Esophagus mucosa (tissue), 1 donor: Measurements from ENCODE around the gene TAAR5. TPM values are rescaled to one million over a fixed set of nuclear protein-coding genes. Genes with fewer than 3 reads are reported as not detected.
"Not testable (repeated sequence)": the region's sequence is repeated elsewhere in the genome, so short reads cannot be mapped to it uniquely, and the experiment has no call there.

Experiments
- ATAC-seq: fragments of 200-7000 bp; cut with Tn5 transposase; one replicate; pipeline ENCODE4 v1.9.1; 2020
- total RNA-seq: library from RNA; stranded (reverse); gene quantifications from one replicate; pipeline ENCODE4 v1.2.4, GENCODE V29; 2023
- donor health status: DM: yes; HTN: yes; CAD: no.

TAAR5 gene
- total RNA-seq, 1 donor from 2014 or later = not detected

GRCh38 chr6:132570221-132570777 lies 19.2 kb downstream of the TAAR5 start, which contains the start of gene TAAR6:
TAAR6 (plus strand) TSS chr6:132570322; CDS start chr6:132570322, 0 bp downstream.
- ATAC-seq = no peak

GRCh38 chr6:132569170-132569569 lies 20.4 kb downstream of the TAAR5 start:
- no peak for ATAC-seq

DNA sequence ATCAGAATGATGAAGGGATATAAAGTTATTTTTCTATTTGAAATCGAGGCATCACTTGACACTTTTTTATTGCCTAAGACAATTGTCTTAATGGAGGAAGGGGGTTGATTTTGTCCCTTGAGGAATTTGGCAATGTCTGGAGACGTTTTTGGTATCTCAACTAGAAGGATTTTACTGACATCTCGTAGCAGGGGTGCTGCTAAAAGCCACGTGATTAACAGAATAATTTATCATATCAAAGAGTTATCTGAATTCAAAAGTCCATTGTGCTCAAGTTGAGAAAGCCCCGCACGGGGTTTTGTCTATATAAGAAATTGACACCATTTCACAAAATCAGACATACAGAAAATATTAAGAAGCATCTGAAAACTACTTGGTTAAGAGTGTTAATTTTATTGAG lies 20.9 kb downstream of the TAAR5 start:
- no peak for ATAC-seq

GRCh38 chr6:132567566-132567965 lies 22.0 kb downstream of the TAAR5 start:
- no peak for ATAC-seq

- ATAC-seq = no peak
Measured at GRCh38 chr6:132566404-132566803, 23.1 kb downstream of the TAAR5 start.

DNA sequence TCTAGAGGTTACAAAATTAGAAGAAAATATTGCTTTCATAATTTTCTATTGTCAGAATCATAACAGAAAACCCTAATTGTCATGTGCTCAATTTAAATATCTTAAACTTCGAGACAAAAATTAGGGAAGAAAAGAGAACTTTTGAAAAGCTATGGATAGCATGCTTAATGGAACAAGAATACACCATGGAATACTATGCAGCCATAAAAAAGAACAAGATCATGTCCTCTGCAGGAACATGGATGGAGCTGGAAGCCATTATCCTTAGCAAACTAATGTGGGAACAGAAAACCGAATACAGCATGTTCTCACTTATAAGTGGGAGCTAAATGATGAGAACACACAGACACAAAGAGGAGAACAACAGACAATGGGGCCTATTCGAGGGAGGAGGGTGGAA lies 29.5 kb downstream of the TAAR5 start:
- ATAC-seq = not testable (repeated sequence)

DNA sequence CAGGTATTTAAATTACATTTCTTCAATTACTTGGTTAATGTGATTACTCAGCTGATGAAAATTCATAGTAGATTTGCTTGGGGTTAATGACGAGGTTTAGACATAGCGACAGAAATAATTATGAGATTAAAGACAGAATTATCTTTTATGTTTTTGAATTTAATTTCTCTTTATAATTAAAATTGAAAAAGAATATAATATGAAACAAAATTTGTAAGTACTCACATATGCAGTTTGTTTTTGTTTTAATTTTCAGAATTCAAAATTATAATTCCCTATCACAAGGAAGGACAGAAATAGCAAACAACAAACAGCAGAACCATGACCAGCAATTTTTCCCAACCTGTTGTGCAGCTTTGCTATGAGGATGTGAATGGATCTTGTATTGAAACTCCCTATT lies 37.2 kb downstream of the TAAR5 start, which contains the start of gene TAAR8:
Gene TAAR8 (plus strand): TSS at position 301 of the 400 bp plus-strand sequence. CDS start 21 bp downstream, at position 322.
- no peak for ATAC-seq

GRCh38 chr6:132551214-132551613 lies 38.3 kb downstream of the TAAR5 start:
- ATAC-seq = no peak

- ATAC-seq = no peak
Measured at GRCh38 chr6:132548746-132549463, 40.6 kb downstream of the TAAR5 start.

DNA sequence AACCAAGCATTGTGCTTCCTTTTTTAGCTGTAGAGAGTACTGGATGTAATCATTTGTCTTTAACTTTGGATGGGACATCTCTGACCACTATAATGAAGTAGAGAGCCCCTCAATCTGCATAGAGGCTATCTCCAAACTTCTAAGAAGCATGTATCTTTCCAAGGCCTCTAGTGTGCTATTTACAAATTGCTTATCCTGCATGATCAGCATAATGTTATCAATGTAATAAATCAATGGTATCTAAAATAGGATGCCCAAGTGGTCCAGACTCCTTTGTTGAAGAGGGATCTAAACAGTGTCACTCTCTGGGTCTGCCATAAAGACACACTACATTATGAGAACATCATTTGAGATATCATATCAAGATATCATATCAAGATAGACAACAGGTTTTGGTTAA lies 44.7 kb downstream of the TAAR5 start:
- ATAC-seq = no peak

Other genes starting within 250 kb of the TAAR5 start
- 31.4 TPM for gene MOXD1, start 188.3 kb downstream of the TAAR5 start, total RNA-seq
- 38.3 TPM for gene STX7, start 76.6 kb downstream of the TAAR5 start, total RNA-seq
- not detected for gene TAAR9, start 51.5 kb downstream of the TAAR5 start, total RNA-seq
- gene TAAR8, start 37.1 kb downstream of the TAAR5 start, total RNA-seq = not detected
- gene TAAR6, start 19.4 kb downstream of the TAAR5 start, total RNA-seq = not detected
- not detected for gene TAAR2, start 34.5 kb upstream of the TAAR5 start, total RNA-seq
- gene TAAR1, start 69.4 kb upstream of the TAAR5 start, total RNA-seq = not detected
- 0.12 TPM for gene VNN1, start 124.3 kb upstream of the TAAR5 start, total RNA-seq
- 0.28 TPM for gene VNN2, start 168.2 kb upstream of the TAAR5 start, total RNA-seq
- gene SLC18B1, start 208.9 kb upstream of the TAAR5 start, total RNA-seq = 12.8 TPM
- 1,299 TPM for gene RPS12, start 224.8 kb upstream of the TAAR5 start, total RNA-seq